Muscle layer of colon (tissue), 2 donors: Measurements from ENCODE around the gene TMEM245.
"Not testable (repeated sequence)": the region's sequence is repeated elsewhere in the genome, so short reads cannot be mapped to it uniquely, and the experiment has no call there.

Source experiments
- H3K27ac ChIP-seq: one replicate; pipeline ENCODE4 v1.7.0; 2013; ENCODE audit warnings: low read depth, mild to moderate bottlenecking, low read length, moderate library complexity
- H3K27me3 ChIP-seq, 2 donors: one replicate each; pipeline ENCODE4 v1.7.0; 2013; ENCODE audit warnings: low read length in 2 of 2, mild to moderate bottlenecking in 2 of 2; ENCODE audit not compliant: insufficient read depth in 2 of 2, control insufficient read depth in 1 of 2
- H3K36me3 ChIP-seq: one replicate; pipeline ENCODE4 v1.7.0; 2013; ENCODE audit warnings: mild to moderate bottlenecking, low read length; ENCODE audit not compliant: insufficient read depth
- H3K4me1 ChIP-seq: one replicate; pipeline ENCODE4 v1.7.0; 2013; ENCODE audit warnings: mild to moderate bottlenecking, low read length; ENCODE audit not compliant: insufficient read depth
- H3K4me3 ChIP-seq, 2 donors: one replicate each; pipeline ENCODE4 v1.7.0; 2013; ENCODE audit warnings: low read length in 2 of 2, low read depth in 1 of 2, mild to moderate bottlenecking in 1 of 2, moderate library complexity in 1 of 2
- H3K9ac ChIP-seq: one replicate; pipeline ENCODE4 v1.7.0; 2013; ENCODE audit warnings: low read length
- H3K9me3 ChIP-seq: one replicate; pipeline ENCODE4 v1.7.0; 2013; ENCODE audit warnings: mild to moderate bottlenecking, low read length
- donor health status: abdominal sarcoma.
- donor health status: Adenocarcinoma of cecum.

The TMEM245 gene

DNA sequence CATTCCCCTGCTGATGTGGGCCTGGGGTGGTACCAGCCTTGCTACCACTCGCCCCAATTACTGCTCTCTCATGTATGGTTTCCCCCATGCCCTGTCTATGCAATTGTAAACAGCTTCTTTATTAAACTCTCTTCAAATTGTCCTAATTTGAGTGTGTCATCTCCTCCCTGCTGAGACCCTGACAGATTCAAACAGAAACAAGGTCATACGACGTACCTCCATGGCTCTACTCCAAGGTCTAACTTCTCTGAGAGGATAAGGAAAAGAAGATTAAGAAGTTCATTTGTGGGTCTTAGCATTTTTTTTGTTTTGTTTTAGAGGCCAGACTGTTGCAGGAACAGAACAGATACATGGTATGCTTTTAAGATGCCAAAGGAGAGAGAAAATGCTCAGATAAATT is 147.6 kb downstream of the TMEM245 start:
- H3K36me3 ChIP-seq: no peaks in the 10 kb centered on the region
- H3K27me3 ChIP-seq: no peaks in the 10 kb centered on the region
- peaks cover 18% of the 10 kb centered on the region for H3K4me1 ChIP-seq
- H3K4me3 ChIP-seq: no peak overlapping the region
- no peak overlapping the region for H3K9ac ChIP-seq
- no peak overlapping the region for H3K27ac ChIP-seq
- no peaks in the 10 kb centered on the region for H3K9me3 ChIP-seq

DNA sequence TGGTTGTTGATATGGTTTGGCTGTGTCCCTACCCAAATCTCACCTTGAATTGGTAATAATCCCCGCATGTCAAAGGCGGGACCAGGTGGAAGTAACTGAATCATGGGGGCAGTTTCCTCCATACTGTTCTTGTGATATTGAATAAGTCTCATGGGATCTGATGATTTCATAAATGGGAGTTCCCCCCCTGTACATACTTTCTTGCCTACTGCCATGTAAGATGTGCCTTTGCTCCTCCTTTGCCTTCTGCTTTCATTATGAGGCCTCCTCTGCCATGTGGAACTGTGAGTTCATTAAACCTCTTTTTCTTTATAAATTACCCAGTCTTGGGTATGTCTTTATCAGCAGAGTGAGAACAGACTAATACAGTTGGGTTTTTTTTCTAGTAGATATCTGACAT is 148.4 kb downstream of the TMEM245 start:
- not testable (repeated sequence) for H3K36me3 ChIP-seq, H3K4me3 ChIP-seq, H3K9ac ChIP-seq, H3K9me3 ChIP-seq, H3K27ac ChIP-seq, H3K27me3 ChIP-seq
- peaks cover 18% of the 10 kb centered on the region for H3K4me1 ChIP-seq

DNA sequence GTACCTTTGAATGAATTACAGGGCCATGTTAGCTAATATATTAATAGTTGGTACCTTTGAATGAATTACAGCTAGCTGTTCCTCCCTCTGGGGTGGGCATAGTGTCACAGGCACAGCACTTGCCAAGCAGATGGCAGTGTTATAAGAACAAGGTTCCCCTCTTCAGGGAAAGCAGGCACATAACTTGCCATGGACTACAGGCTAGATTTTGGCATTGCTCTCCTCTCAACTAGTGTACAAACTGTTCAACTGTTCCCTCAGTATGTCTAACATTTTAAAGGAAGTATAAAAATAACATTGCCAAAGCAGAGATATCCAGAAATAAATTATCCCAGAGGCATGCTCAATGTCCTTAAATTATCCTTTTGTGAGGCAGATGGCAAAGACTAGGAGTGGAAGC is 151.8 kb downstream of the TMEM245 start:
- peaks cover 7% of the 10 kb centered on the region for H3K4me1 ChIP-seq
- no peak overlapping the region for H3K4me3 ChIP-seq
- H3K36me3 ChIP-seq: no peaks in the 10 kb centered on the region
- H3K27me3 ChIP-seq: no peaks in the 10 kb centered on the region
- H3K9ac ChIP-seq: no peak overlapping the region
- no peaks in the 10 kb centered on the region for H3K9me3 ChIP-seq
- no peak overlapping the region for H3K27ac ChIP-seq
